MM.1S (cell line): ENCODE data around the gene MICAL2.

Experiments
- CTCF ChIP-seq: fragments of 300-600 bp; sonication (generic); IDR thresholded peaks from 2 replicates; pipeline ENCODE4 v1.5.1; 2016; ENCODE audit warnings: antibody characterized with exemption, low read length, mixed read lengths
- EZH2 ChIP-seq: fragments of 300-600 bp; sonication (generic); optimal IDR thresholded peaks from 2 replicates; pipeline ENCODE3; 2017; ENCODE audit warnings: low read depth, mild to moderate bottlenecking, antibody characterized with exemption, low read length, mixed read lengths

- TF ChIP-seq CTCF (no peak), EZH2 (no peak)
Observed at GRCh38 chr11:12287009-12287373, 176.6 kb downstream of the MICAL2 start.
